Measurements from ENCODE around the gene U2AF2.

- TF ChIP-seq EZH2 (IDR thresholded peaks at IDR 0.05; ENCODE audit: insufficient read depth, poor library complexity, severe bottlenecking) (no peak), EZH2phosphoT487 (IDR thresholded peaks at IDR 0.05; ENCODE audit: insufficient read depth, low read depth) (no peak)
These were observed 58.2 kb downstream of the U2AF2 start for GRCh38 chr19:55712804-55713631.

Measured in GM23248 (cell line).